NCI-H82 treated with DMSO at 0.1 percent for 48 hours (cell line): Measurements from ENCODE around the gene SRSF8.

Experiments used
- DNase-seq: peaks from one replicate; lab custom pipeline; 2025; ENCODE audit not compliant: unreplicated experiment; lab: John Stamatoyannopoulos, UW

SRSF8 gene

GRCh38 chr11:95068549-95068948, 1.8 kb downstream of the SRSF8 start:
- peak; percentile 83 for DNase-seq

GRCh38 chr11:95070471-95070870, 3.8 kb downstream of the SRSF8 start:
- DNase-seq, result no peak

GRCh38 chr11:95072948-95073347, 6.2 kb downstream of the SRSF8 start:
- no peak for DNase-seq

- DNase-seq, result no peak
Measured at GRCh38 chr11:95074792-95075563, 8.3 kb downstream of the SRSF8 start.

GRCh38 chr11:95076416-95076815, 9.7 kb downstream of the SRSF8 start:
- no peak for DNase-seq

- DNase-seq, result no peak
Measured at GRCh38 chr11:95076981-95077380, 10.3 kb downstream of the SRSF8 start.

GRCh38 chr11:95078526-95078925, 11.8 kb downstream of the SRSF8 start:
- no peak for DNase-seq

GRCh38 chr11:95081010-95081409, 14.3 kb downstream of the SRSF8 start:
- no peak for DNase-seq

- DNase-seq, result no peak
Measured at GRCh38 chr11:95081412-95081811, 14.7 kb downstream of the SRSF8 start.

- no peak for DNase-seq
Measured at GRCh38 chr11:95082576-95083001, 15.9 kb downstream of the SRSF8 start.

GRCh38 chr11:95084509-95084908, 17.8 kb downstream of the SRSF8 start:
- no peak for DNase-seq

GRCh38 chr11:95085117-95085816, 18.5 kb downstream of the SRSF8 start:
- no peak for DNase-seq

- DNase-seq, result no peak
Measured at GRCh38 chr11:95086151-95086550, 19.4 kb downstream of the SRSF8 start.

GRCh38 chr11:95086836-95087570, 20.3 kb downstream of the SRSF8 start:
- no peak for DNase-seq

GRCh38 chr11:95088946-95089619, 22.4 kb downstream of the SRSF8 start:
- DNase-seq, result no peak

- peak; percentile 7 for DNase-seq
Measured at GRCh38 chr11:95089620-95090542, 23.2 kb downstream of the SRSF8 start, which contains the start of gene ENDOD1. ENDOD1 (plus strand) TSS chr11:95089846; CDS start chr11:95089928, 82 bp downstream.

- DNase-seq, result no peak
Measured at GRCh38 chr11:95091663-95092180, 25.0 kb downstream of the SRSF8 start.

GRCh38 chr11:95092549-95093324, 26.0 kb downstream of the SRSF8 start:
- no peak for DNase-seq

GRCh38 chr11:95093548-95093947, 26.8 kb downstream of the SRSF8 start:
- DNase-seq, result no peak
